Measurements from ENCODE around the gene HNRNPH1. TPM values are rescaled to one million over a fixed set of nuclear protein-coding genes. Genes with fewer than 3 reads are reported as not detected.
"Not testable (repeated sequence)": the region's sequence is repeated elsewhere in the genome, so short reads cannot be mapped to it uniquely, and the experiment has no call there.

Gene HNRNPH1
- total and polyA plus RNA-seq, 2 of the 13 experiments (the other 11 are each of a cell fraction or from before 2014, with no cell fraction given): 382 to 1,064 TPM

GRCh38 chr5:179658179-179658856 lies 34.8 kb upstream of the HNRNPH1 start:
- H4K20me1 ChIP-seq (ENCODE audit: insufficient read depth, low read length); H3K36me3 ChIP-seq (replicated peaks in 1 of 2; ENCODE audit: control insufficient read depth in 1 of 2, insufficient read depth in 2 of 2, low read length in 2 of 2); POLR2A ChIA-PET; in situ Hi-C loops (cut with HindIII; ENCODE audit: extremely low pct_ligation_motif_present, low pct_unique_long_range_greater_than_20kb); DNase-seq (ENCODE audit: low spot score); H3K9me3 ChIP-seq (ENCODE audit: low read length); intact Hi-C loops (cut with micrococcal nuclease; ENCODE audit: unreplicated experiment); BruUV-seq (replicated peaks); H3K79me2 ChIP-seq (ENCODE audit: insufficient read depth, low read length); H3K27ac ChIP-seq (ENCODE audit: extremely low read length, insufficient read depth, low read length); FAIRE-seq; H3K27me3 ChIP-seq (ENCODE audit: control insufficient read depth in 1 of 2, insufficient read depth in 2 of 2, low read length in 2 of 2); H3K4me1 ChIP-seq (ENCODE audit: insufficient read depth, low read length): not testable (repeated sequence)
- peak overlapping the region; percentile 12 for H2AFZ ChIP-seq (ENCODE audit: low read length)
- 10% methylated on average over 9 of the region's 29 CpGs for WGBS (ENCODE audit: low lambda C conversion rate)
- CTCF ChIA-PET (ENCODE audit: low intra/inter-chr PET ratio, low total read pairs): interaction anchor here (0.8 kb wide), 1 partner anchor 10 kb away, joined by 4 read pairs; no protein-coding TSS in a partner anchor
- H3K4me2 ChIP-seq (ENCODE audit: low read depth, low read length): peak overlapping the region; percentile 90
- peak overlapping the region; percentile 52 to 74 (median 61); a peak in 5 of 6 replicates for H3K4me3 ChIP-seq (replicated peaks in 1 of 3; ENCODE audit: insufficient read depth in 1 of 3, low read depth in 2 of 3, low read length in 3 of 3)
- ATAC-seq: peak; percentile 75
- 0 out of 2 replicates have a peak, but pooled peaks have one; percentile 2 for TF ChIP-seq ZFY (CRISPR knock-in tag; IDR thresholded peaks at IDR 0.05)
- H3K9ac ChIP-seq (ENCODE audit: insufficient read depth, low read depth, low read length): peak overlapping the region; percentile 63

GRCh38 chr5:179657302-179658178 lies 34.1 kb upstream of the HNRNPH1 start:
- H4K20me1 ChIP-seq (ENCODE audit: insufficient read depth, low read length); CTCF ChIA-PET (ENCODE audit: low intra/inter-chr PET ratio, low total read pairs); H3K27me3 ChIP-seq (ENCODE audit: control insufficient read depth in 1 of 2, insufficient read depth in 2 of 2, low read length in 2 of 2); H3K27ac ChIP-seq (ENCODE audit: extremely low read length, insufficient read depth, low read length); H3K36me3 ChIP-seq (replicated peaks in 1 of 2; ENCODE audit: control insufficient read depth in 1 of 2, insufficient read depth in 2 of 2, low read length in 2 of 2); DNase-seq (ENCODE audit: low spot score); H3K4me1 ChIP-seq (ENCODE audit: insufficient read depth, low read length); H3K79me2 ChIP-seq (ENCODE audit: insufficient read depth, low read length); H2AFZ ChIP-seq (ENCODE audit: low read length); H3K9me3 ChIP-seq (ENCODE audit: low read length); in situ Hi-C loops (cut with HindIII; ENCODE audit: extremely low pct_ligation_motif_present, low pct_unique_long_range_greater_than_20kb); H3K9ac ChIP-seq (ENCODE audit: insufficient read depth, low read depth, low read length); POLR2A ChIA-PET; intact Hi-C loops (cut with micrococcal nuclease; ENCODE audit: unreplicated experiment): not testable (repeated sequence)
- peak; percentile 79 for FAIRE-seq
- 16% methylated on average over 13 of the region's 50 CpGs for WGBS (ENCODE audit: low lambda C conversion rate)
- TSS peak; percentile 95 for BruUV-seq (replicated peaks)
- TF ChIP-seq ETV5 (CRISPR knock-in tag; IDR thresholded peaks at IDR 0.05; ENCODE audit: borderline replicate concordance) (0 out of 2 replicates have a peak, but pooled peaks have one; percentile 25), ZNF777 (CRISPR knock-in tag; IDR thresholded peaks at IDR 0.05) (0 out of 2 replicates have a peak, but pooled peaks have one; percentile 22), PHF8 (CRISPR knock-in tag; IDR thresholded peaks at IDR 0.05) (0 out of 2 replicates have a peak, but pooled peaks have one; percentile 20), ZFY (CRISPR knock-in tag; IDR thresholded peaks at IDR 0.05) (peak; percentile 24; the same call in 1 of the 2 replicates), GATAD1 (CRISPR knock-in tag; IDR thresholded peaks at IDR 0.05) (0 out of 2 replicates have a peak, but pooled peaks have one; percentile 21), MYC (CRISPR knock-in tag; IDR thresholded peaks at IDR 0.05; ENCODE audit: borderline replicate concordance) (peak; percentile 26; the same call in 1 of the 2 replicates), GABPB1 (CRISPR knock-in tag; IDR thresholded peaks at IDR 0.05) (peak; percentile 64)
- peak; percentile 95 for ATAC-seq
- 0 out of 2 replicates have a peak overlapping the region, but pooled peaks have one; percentile 51 for H3K4me2 ChIP-seq (ENCODE audit: low read depth, low read length)
- H3K4me3 ChIP-seq (replicated peaks in 1 of 3; ENCODE audit: insufficient read depth in 1 of 3, low read depth in 2 of 3, low read length in 3 of 3): peak overlapping the region in 2 of 3 experiments; percentile 37 to 42; a peak in 1 of 6 replicates

- H3K4me3 ChIP-seq (replicated peaks in 1 of 3; ENCODE audit: insufficient read depth in 1 of 3, low read depth in 2 of 3, low read length in 3 of 3); ATAC-seq; CTCF ChIA-PET (ENCODE audit: low intra/inter-chr PET ratio, low total read pairs); H3K4me2 ChIP-seq (ENCODE audit: low read depth, low read length); H3K79me2 ChIP-seq (ENCODE audit: insufficient read depth, low read length); H3K36me3 ChIP-seq (replicated peaks in 1 of 2; ENCODE audit: control insufficient read depth in 1 of 2, insufficient read depth in 2 of 2, low read length in 2 of 2); H3K27ac ChIP-seq (ENCODE audit: extremely low read length, insufficient read depth, low read length); BruUV-seq (replicated peaks); H2AFZ ChIP-seq (ENCODE audit: low read length); H4K20me1 ChIP-seq (ENCODE audit: insufficient read depth, low read length); H3K27me3 ChIP-seq (ENCODE audit: control insufficient read depth in 1 of 2, insufficient read depth in 2 of 2, low read length in 2 of 2); FAIRE-seq; intact Hi-C loops (cut with micrococcal nuclease; ENCODE audit: unreplicated experiment); DNase-seq (ENCODE audit: low spot score); H3K4me1 ChIP-seq (ENCODE audit: insufficient read depth, low read length); H3K9me3 ChIP-seq (ENCODE audit: low read length); in situ Hi-C loops (cut with HindIII; ENCODE audit: extremely low pct_ligation_motif_present, low pct_unique_long_range_greater_than_20kb); H3K9ac ChIP-seq (ENCODE audit: insufficient read depth, low read depth, low read length): not testable (repeated sequence)
- POLR2A ChIA-PET: interaction anchor here (0.7 kb wide), 1 partner anchor 201 kb away, joined by 3 read pairs; no protein-coding TSS in a partner anchor
- WGBS (ENCODE audit: low lambda C conversion rate): 18% methylated on average over 2 of the region's 2 CpGs
Measured at GRCh38 chr5:179653135-179653534, 29.7 kb upstream of the HNRNPH1 start.

All from HepG2 (cell line).